Measurements from ENCODE around the gene ACACA.
"Not testable (repeated sequence)": the region's sequence is repeated elsewhere in the genome, so short reads cannot be mapped to it uniquely, and the experiment has no call there.

DNA sequence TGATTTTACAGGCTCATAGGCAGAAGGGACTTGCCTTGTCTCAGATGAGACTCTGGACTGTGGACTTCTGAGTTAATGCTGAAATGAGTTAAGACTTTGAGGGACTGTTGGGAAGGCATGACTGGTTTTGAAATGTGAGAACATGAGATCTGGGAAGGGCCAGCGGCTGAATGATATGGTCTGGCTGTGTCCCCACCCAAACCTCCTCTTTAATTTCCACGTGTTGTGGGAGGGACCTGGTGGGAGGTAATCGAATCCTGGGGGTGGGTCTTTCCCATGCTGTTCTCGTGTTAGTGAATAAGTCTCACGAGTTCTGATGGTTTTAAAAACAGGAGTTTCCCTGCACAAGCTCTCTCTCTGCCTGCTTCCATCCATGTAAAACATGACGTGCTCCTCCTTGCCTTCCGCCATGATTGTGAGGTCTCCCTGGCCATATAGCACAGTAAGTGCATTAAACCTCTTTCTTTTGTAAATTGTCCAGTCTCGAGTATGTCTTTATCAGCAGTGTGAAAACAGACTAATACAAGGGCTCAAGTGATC is 59.7 kb downstream of the ACACA start:
- TF ChIP-seq, protein P1, sequence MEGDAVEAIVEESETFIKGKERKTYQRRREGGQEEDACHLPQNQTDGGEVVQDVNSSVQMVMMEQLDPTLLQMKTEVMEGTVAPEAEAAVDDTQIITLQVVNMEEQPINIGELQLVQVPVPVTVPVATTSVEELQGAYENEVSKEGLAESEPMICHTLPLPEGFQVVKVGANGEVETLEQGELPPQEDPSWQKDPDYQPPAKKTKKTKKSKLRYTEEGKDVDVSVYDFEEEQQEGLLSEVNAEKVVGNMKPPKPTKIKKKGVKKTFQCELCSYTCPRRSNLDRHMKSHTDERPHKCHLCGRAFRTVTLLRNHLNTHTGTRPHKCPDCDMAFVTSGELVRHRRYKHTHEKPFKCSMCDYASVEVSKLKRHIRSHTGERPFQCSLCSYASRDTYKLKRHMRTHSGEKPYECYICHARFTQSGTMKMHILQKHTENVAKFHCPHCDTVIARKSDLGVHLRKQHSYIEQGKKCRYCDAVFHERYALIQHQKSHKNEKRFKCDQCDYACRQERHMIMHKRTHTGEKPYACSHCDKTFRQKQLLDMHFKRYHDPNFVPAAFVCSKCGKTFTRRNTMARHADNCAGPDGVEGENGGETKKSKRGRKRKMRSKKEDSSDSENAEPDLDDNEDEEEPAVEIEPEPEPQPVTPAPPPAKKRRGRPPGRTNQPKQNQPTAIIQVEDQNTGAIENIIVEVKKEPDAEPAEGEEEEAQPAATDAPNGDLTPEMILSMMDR (conservative IDR thresholded peaks at IDR 0.05 in 1 of 2, IDR thresholded peaks at IDR 0.05 in 1 of 2; ENCODE audit: extremely low read depth in 1 of 2, insufficient read depth in 1 of 2, low read depth in 1 of 2, low read length in 2 of 2): not testable (repeated sequence)
- TF ChIP-seq EZH2 (IDR thresholded peaks at IDR 0.05; ENCODE audit: borderline replicate concordance, low read length): not testable (repeated sequence)
